ENCODE measurements around the gene CMC2. TPM values are rescaled to one million over a fixed set of nuclear protein-coding genes. Genes with fewer than 3 reads are reported as not detected.

CMC2 gene
- total and polyA plus RNA-seq, 9 of the 15 experiments (the other 6 are each of a cell fraction or from before 2014, with no cell fraction given) = 122 to 501 (median 172) TPM

- H3K36me3 ChIP-seq (ENCODE audit: control insufficient read depth, insufficient read depth, low read length) = peaks cover 34% of the 10 kb centered on the region
- H3K79me2 ChIP-seq (ENCODE audit: control insufficient read depth, insufficient read depth, low read length) = peaks cover 94% of the 10 kb centered on the region
- DNase-seq (ENCODE audit: extremely low read depth in 1 of 4, low spot score in 3 of 4) = peak; percentile 73 to 86 (median 78)
- TSS peak; percentile 52 for BruUV-seq (replicated peaks)
- peak overlapping the region; percentile 97 to 98 for H3K9ac ChIP-seq (ENCODE audit: insufficient read depth in 1 of 2, low read depth in 2 of 2, low read length in 2 of 2)
- no peak for FAIRE-seq
- WGBS (ENCODE audit: insufficient coverage, low coverage, missing lambda C conversion rate) = under 1% methylated on average over 45 of the region's 50 CpGs
- peaks cover 22% of the 10 kb centered on the region for H4K20me1 ChIP-seq (replicated peaks; ENCODE audit: control insufficient read depth, insufficient read depth, low read length)
- peak overlapping the region; percentile 100 for H2AFZ ChIP-seq (ENCODE audit: low read depth, low read length)
- intact Hi-C loops (cut with micrococcal nuclease) (loop anchor here (2.0 to 5.0 kb wide), 2 partner anchors 32 to 1084 kb away; no protein-coding TSS in a partner anchor), in situ Hi-C loops (cut with MboI) (loop anchor here (25.0 kb wide), 1 partner anchor 731 kb away; no protein-coding TSS in a partner anchor)
- H3K9me3 ChIP-seq (replicated peaks; ENCODE audit: control insufficient read depth, insufficient read depth, low read depth, low read length) = no peaks in the 10 kb centered on the region
- H3K4me1 ChIP-seq (replicated peaks in 1 of 2; ENCODE audit: control insufficient read depth in 2 of 2, insufficient read depth in 2 of 2, low read length in 2 of 2) = peaks cover 21 to 30% of the 10 kb centered on the region in 2 experiments; a peak in 4 of 5 replicates
- ATAC-seq = peak; percentile 82
- peak overlapping the region; percentile 82 for H3K4me3 ChIP-seq
- H3K27me3 ChIP-seq (ENCODE audit: control insufficient read depth in 2 of 2, insufficient read depth in 2 of 2, low read length in 2 of 2) = no peaks in the 10 kb centered on the region
- POLR2A ChIA-PET = interaction anchor here (0.6 to 4.9 kb wide), 15 partner anchors 9 to 445 kb away, joined by 3 to 47 read pairs (median 3); partner anchors contain the start of genes ATMIN and C16orf46
- peaks cover 4% of the 10 kb centered on the region for H3K9me1 ChIP-seq (ENCODE audit: control insufficient read depth, insufficient read depth, low read length)
- peak overlapping the region; percentile 97 for H3K4me2 ChIP-seq (ENCODE audit: insufficient read depth, low read length)
- H3K27ac ChIP-seq (ENCODE audit: extremely low read depth, low read depth, low read length) = peak overlapping the region; percentile 100
- CTCF ChIA-PET (ENCODE audit: low intra/inter-chr PET ratio) = interaction anchor here (0.7 kb wide), 1 partner anchor 189 kb away, joined by 6 read pairs; no protein-coding TSS in a partner anchor
- no peak for TF ChIP-seq ZNF347 (CRISPR knock-in tag; IDR thresholded peaks at IDR 0.05; ENCODE audit: low read depth)
- TF ChIP-seq, protein P1, sequence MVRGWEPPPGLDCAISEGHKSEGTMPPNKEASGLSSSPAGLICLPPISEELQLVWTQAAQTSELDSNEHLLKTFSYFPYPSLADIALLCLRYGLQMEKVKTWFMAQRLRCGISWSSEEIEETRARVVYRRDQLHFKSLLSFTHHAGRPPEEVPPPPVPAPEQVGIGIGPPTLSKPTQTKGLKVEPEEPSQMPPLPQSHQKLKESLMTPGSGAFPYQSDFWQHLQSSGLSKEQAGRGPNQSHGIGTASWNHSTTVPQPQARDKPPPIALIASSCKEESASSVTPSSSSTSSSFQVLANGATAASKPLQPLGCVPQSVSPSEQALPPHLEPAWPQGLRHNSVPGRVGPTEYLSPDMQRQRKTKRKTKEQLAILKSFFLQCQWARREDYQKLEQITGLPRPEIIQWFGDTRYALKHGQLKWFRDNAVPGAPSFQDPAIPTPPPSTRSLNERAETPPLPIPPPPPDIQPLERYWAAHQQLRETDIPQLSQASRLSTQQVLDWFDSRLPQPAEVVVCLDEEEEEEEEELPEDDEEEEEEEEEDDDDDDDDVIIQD (CRISPR knock-in tag; IDR thresholded peaks at IDR 0.05) = 0 out of 2 replicates have a peak, but pooled peaks have one; percentile 14
- TF ChIP-seq THAP12 (CRISPR knock-in tag; IDR thresholded peaks at IDR 0.05) = 0 out of 2 replicates have a peak, but pooled peaks have one; percentile 33
- TF ChIP-seq MXI1 (IDR thresholded peaks at IDR 0.05; ENCODE audit: low read depth, low read length) = no peak
- TF ChIP-seq PKNOX1 (IDR thresholded peaks at IDR 0.05) = peak; percentile 93
- TF ChIP-seq MTA3 (IDR thresholded peaks at IDR 0.05; ENCODE audit: borderline replicate concordance) = 0 out of 2 replicates have a peak, but pooled peaks have one; percentile 16
- peak; percentile 78 for TF ChIP-seq ZNF830 (CRISPR knock-in tag; IDR thresholded peaks at IDR 0.05)
- TF ChIP-seq, protein P2, sequence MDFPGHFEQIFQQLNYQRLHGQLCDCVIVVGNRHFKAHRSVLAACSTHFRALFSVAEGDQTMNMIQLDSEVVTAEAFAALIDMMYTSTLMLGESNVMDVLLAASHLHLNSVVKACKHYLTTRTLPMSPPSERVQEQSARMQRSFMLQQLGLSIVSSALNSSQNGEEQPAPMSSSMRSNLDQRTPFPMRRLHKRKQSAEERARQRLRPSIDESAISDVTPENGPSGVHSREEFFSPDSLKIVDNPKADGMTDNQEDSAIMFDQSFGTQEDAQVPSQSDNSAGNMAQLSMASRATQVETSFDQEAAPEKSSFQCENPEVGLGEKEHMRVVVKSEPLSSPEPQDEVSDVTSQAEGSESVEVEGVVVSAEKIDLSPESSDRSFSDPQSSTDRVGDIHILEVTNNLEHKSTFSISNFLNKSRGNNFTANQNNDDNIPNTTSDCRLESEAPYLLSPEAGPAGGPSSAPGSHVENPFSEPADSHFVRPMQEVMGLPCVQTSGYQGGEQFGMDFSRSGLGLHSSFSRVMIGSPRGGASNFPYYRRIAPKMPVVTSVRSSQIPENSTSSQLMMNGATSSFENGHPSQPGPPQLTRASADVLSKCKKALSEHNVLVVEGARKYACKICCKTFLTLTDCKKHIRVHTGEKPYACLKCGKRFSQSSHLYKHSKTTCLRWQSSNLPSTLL (IDR thresholded peaks at IDR 0.05) = no peak
- TF ChIP-seq ZBTB43 (CRISPR knock-in tag; IDR thresholded peaks at IDR 0.05) = 0 out of 2 replicates have a peak, but pooled peaks have one; percentile 68
- no peak for TF ChIP-seq HBP1 (CRISPR knock-in tag; IDR thresholded peaks at IDR 0.05)
Measured at GRCh38 chr16:81006211-81006812, 373 bp downstream of the CMC2 start.
